Psoas muscle (tissue), 8 donors: ENCODE data around the gene VENTX. TPM values are rescaled to one million over a fixed set of nuclear protein-coding genes. Genes with fewer than 3 reads are reported as not detected.
A peak's percentile ranks its signal among the peaks of the same experiment; 100 is the strongest.

Source experiments
- ATAC-seq, 4 donors: fragments of 200-7000 bp; cut with Tn5 transposase; one replicate each; pipeline ENCODE4 v1.9.1; 2020; ENCODE audit warnings: moderate library complexity in 3 of 4, mild to moderate bottlenecking in 2 of 4
- DNase-seq, 2 donors: peaks; one replicate each; pipeline ENCODE4 v3.0.0-alpha.2; 2020
- H3K27ac ChIP-seq: fragments of 200-600 bp; one replicate; pipeline ENCODE4 v1.8.0; 2022
- H3K27me3 ChIP-seq, 3 donors: fragments of 200-600 bp in 1 of 3; one replicate each; pipeline versions ENCODE4 v1.6.1 to v1.8.0; 2013 to 2022; ENCODE audit warnings: low read length in 2 of 3, mild to moderate bottlenecking in 2 of 3, moderate library complexity in 1 of 3; ENCODE audit not compliant: insufficient read depth in 3 of 3
- H3K36me3 ChIP-seq, 2 donors: fragments of 200-600 bp in 1 of 2; one replicate each; pipeline versions ENCODE4 v1.6.1 to v1.8.0; 2013 to 2022; ENCODE audit warnings: low read depth in 1 of 2, mild to moderate bottlenecking in 1 of 2, moderate library complexity in 1 of 2; ENCODE audit not compliant: insufficient read depth in 1 of 2
- H3K4me1 ChIP-seq: fragments of 200-600 bp; one replicate; pipeline ENCODE4 v1.8.0; 2022
- H3K4me3 ChIP-seq: fragments of 200-600 bp; one replicate; pipeline ENCODE4 v1.8.0; 2022; ENCODE audit warnings: mild to moderate bottlenecking
- H3K9me3 ChIP-seq: fragments of 200-600 bp; one replicate; pipeline ENCODE4 v1.8.0; 2022
- CTCF ChIP-seq: fragments of 200-600 bp; IDR thresholded peaks from one replicate; pipeline ENCODE4 v1.8.0; 2022; ENCODE audit warnings: antibody characterized with exemption
- WGBS, 3 donors: extraction: QIAGEN DNeasy Blood & Tissue Kit; methylation state at CpG; one replicate each; pipeline versions ENCODE4 v1.1.6 to v1.1.7; 2013; 5-methylcytosine and 5-hydroxymethylcytosine counted together
- intact Hi-C, 2 donors: fragments of 100-400 bp; cut with DNase I; formaldehyde crosslinking; loops; one replicate each; pipeline versions ENCODE4 v1.11.0 to v1.14.2; 2022
- polyA plus RNA-seq, 3 donors: library from polyadenylated mRNA; stranded (reverse); fragments of 200-250 nt; gene quantifications; one replicate each; pipeline ENCODE4 v1.2.3, GENCODE V29; 2013
- total RNA-seq, 4 donors: library from RNA; stranded (reverse); fragmentation: NEBNext Ultra II Directional in 2 of 4; extraction: Animal tissue kit (Norgen Biotek cat#: 25700) in 2 of 4; gene quantifications; one replicate each; pipeline versions ENCODE4 v1.2.1 to v1.2.4, GENCODE V29; 2021 to 2023
- donor health status: healthy with polysubstance abuse.
- donor health status: DM: no; HTN: no; CAD: no; lungs with moderate emphysema.
- donor health status: Bipolar disorder and iron deficiency.
- donor health status: healthy.
- donor health status: DM: yes; HTN: yes; CAD: no.
- donor health status: DM: no; HTN: no; CAD: no.
- donor health status: DM: no; HTN: no; CAD: no.
- donor health status: DM: yes; HTN: yes; CAD: no.

Gene VENTX
- total and polyA plus RNA-seq, 7 donors = 0.03 to 0.34 (median 0.24) TPM

DNA sequence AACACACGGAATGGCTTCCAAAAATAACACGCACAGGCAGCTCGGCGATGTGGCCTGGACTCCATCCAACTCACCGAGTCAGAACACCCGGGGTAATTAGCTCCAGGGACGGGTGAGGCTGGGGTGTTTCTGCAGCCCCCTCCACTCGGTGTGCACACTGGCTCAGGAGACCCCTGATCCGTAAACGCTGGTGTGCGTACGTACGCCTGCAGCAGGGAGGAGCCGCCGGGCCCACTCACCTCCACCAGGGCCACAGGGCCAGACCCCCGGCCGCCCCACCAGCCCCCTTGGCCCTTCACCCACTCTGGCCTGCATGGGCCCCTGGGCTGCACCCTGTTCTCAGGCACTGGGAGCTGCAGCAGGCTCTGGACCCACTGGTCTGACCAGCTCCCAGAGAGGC is 30.0 kb upstream of the VENTX start:
- no peak overlapping the region for H3K27ac ChIP-seq
- H3K27me3 ChIP-seq = peaks cover 0 to 6% (median 5%) of the 10 kb centered on the region in 3 donors
- DNase-seq (no peak), ATAC-seq (no peak)
- H3K9me3 ChIP-seq = no peaks in the 10 kb centered on the region
- WGBS, 3 donors = 61 to 63% (median 61%) methylated on average over 17 of the region's 17 CpGs
- H3K36me3 ChIP-seq = no peaks in the 10 kb centered on the region
- intact Hi-C loops = no loop called here
- no peak overlapping the region for H3K4me3 ChIP-seq
- no peaks in the 10 kb centered on the region for H3K4me1 ChIP-seq
- TF ChIP-seq CTCF = no peak

DNA sequence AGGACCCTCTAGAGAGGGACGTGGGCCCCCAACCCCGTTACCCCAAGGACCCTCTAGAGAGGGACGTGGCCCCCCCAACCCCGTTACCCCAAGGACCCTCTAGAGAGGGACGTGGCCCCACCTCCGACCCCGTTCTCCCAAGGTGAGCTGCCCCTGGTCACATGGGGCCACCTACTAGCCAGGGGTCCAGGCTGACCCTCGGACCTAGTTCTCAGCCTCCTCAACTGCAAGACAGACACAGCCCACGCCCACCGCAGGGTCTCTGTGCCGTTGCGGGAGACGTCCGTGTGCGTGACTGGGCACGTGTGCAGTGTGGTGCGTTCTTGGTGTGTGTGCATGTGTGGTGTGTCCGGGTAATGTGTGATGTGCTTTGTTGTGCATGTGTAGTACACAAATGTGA is 29.2 kb upstream of the VENTX start:
- Histone ChIP-seq H3K4me1 (no peaks in the 10 kb centered on the region), H3K36me3 (no peaks in the 10 kb centered on the region), H3K4me3 (no peak overlapping the region), H3K27ac (no peak overlapping the region), H3K9me3 (no peaks in the 10 kb centered on the region), H3K27me3 (peaks cover 0 to 14% (median 3%) of the 10 kb centered on the region in 3 donors)
- DNase-seq (no peak), ATAC-seq (no peak)
- intact Hi-C loops = no loop called here
- no peak for TF ChIP-seq CTCF
- 86 to 93% (median 91%) methylated on average over 15 to 18 of the region's 18 CpGs for WGBS, 3 donors

DNA sequence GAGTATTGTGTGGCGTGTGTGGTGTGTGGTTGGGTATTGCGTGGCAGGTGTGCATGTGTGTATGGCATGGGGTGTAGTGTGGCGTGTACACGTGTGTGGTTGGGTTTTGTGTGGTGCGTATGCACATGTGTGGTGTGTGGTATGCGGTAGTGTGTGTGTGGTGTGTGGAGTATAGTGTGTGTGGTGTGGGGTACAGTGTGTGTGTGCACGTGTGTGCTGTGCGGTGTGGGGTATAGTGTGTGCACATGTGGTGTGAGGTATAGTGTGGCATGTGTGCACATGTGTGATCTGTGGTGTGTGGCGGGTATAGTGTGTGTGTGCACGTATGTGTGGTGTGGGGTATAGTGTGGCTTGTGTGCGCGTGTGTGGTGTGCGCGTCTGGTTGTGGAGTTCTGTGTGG is 28.5 kb upstream of the VENTX start:
- Histone ChIP-seq H3K27ac (no peak overlapping the region), H3K4me3 (no peak overlapping the region), H3K36me3 (no peaks in the 10 kb centered on the region), H3K4me1 (no peaks in the 10 kb centered on the region), H3K27me3 (peaks cover 0 to 19% (median 3%) of the 10 kb centered on the region in 3 donors), H3K9me3 (no peaks in the 10 kb centered on the region)
- ATAC-seq (no peak), DNase-seq (no peak)
- 92 to 99% (median 97%) methylated on average over 14 of the region's 14 CpGs for WGBS, 3 donors
- TF ChIP-seq CTCF = no peak
- intact Hi-C loops = no loop called here

DNA sequence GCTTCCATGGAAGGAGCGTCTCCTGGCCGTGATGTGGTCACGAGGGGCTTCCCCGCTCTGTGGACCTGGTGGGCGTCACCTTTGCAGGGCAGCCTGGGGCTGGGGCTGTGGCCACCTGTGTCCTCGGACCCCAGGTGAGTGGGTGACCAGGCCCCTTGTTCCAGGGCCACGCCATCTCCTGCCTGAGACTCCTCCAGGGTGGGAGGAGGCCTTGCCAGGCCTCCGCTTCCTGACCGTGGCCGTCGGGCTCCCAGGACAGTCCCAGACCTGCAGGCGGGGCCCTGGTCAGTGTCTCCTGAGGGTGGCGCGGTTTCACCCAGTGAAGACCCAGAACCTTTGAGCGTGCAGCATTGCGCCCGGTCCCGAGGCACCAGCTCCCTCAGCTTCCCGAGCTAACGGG is 28.0 kb upstream of the VENTX start:
- peaks cover 0 to 19% (median 3%) of the 10 kb centered on the region in 3 donors for H3K27me3 ChIP-seq
- H3K9me3 ChIP-seq = no peaks in the 10 kb centered on the region
- no peaks in the 10 kb centered on the region for H3K4me1 ChIP-seq
- no peak for DNase-seq
- H3K27ac ChIP-seq = no peak overlapping the region
- TF ChIP-seq CTCF = no peak
- ATAC-seq = peak in 1 of 4 donors; percentile 17
- no peaks in the 10 kb centered on the region for H3K36me3 ChIP-seq
- no peak overlapping the region for H3K4me3 ChIP-seq
- intact Hi-C loops = no loop called here
- WGBS, 3 donors = 76 to 90% (median 80%) methylated on average over 19 to 20 of the region's 20 CpGs

DNA sequence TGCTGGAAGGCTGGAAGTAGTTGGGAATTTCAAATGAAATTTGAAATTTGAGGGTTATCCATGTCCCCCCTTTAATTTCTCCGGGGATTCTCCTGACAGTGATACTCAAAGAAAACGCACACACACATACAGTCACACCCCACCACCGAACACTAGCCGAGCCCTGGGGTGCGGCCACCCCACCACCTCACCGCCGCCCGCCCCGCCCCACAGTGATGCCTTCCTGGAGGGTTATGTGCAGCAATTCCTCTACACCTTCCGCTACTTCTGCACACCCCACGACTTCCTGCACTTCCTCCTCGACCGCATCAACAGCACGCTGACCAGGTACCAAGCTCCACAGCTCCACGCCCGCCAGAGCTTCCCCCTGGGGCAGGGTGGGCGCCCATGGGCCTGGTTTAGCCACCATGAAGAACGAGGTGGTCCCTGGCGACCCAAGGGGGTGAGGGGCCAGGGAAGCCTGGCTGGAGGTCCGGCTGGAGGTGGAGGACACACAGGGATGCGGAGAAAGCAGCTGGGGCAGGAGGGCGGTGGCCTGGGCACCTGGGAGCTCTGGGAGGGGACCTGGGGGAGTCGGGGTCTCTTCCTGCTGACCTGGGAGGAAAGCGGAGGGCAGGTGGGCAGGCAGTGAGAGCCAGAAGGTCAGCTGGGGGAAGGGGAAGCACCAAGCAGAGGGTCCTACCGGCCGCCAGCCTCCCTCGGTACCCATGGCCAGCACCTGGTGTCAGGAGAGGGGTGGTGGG is 27.1 kb upstream of the VENTX start:
- Histone ChIP-seq H3K27ac (no peak overlapping the region), H3K4me3 (no peak overlapping the region), H3K4me1 (no peaks in the 10 kb centered on the region), H3K9me3 (no peaks in the 10 kb centered on the region), H3K27me3 (peaks cover 0 to 19% (median under 1%) of the 10 kb centered on the region in 3 donors), H3K36me3 (no peaks in the 10 kb centered on the region)
- no peak for DNase-seq
- intact Hi-C loops = no loop called here
- no peak for TF ChIP-seq CTCF
- WGBS, 3 donors = 73 to 83% (median 82%) methylated on average over 21 to 27 of the region's 27 CpGs
- ATAC-seq = no peak
